Stimulated activated CD4-positive, alpha-beta T cell treated with anti-CD3 and anti-CD28 coated beads, Interleukin-15, amount 100 ng/mL, for 1 hour (primary cell): ENCODE data around the gene MYRFL.
"Not testable (repeated sequence)": the region's sequence is repeated elsewhere in the genome, so short reads cannot be mapped to it uniquely, and the experiment has no call there.

Experiments
- DNase-seq, 2 donors: peaks; one replicate each; pipeline ENCODE4 v3.0.0-alpha.2; 2020; ENCODE audit warnings: low read depth in 1 of 2, low spot score in 1 of 2

The MYRFL gene

GRCh38 chr12:69840727-69841126 is 15.7 kb downstream of the MYRFL start:
- DNase-seq, result no peak

GRCh38 chr12:69843608-69844007 is 18.6 kb downstream of the MYRFL start:
- DNase-seq, result no peak

GRCh38 chr12:69844416-69844815 is 19.4 kb downstream of the MYRFL start:
- DNase-seq, result no peak

GRCh38 chr12:69844836-69845235 is 19.8 kb downstream of the MYRFL start:
- DNase-seq, result no peak

GRCh38 chr12:69846976-69847375 is 21.9 kb downstream of the MYRFL start:
- DNase-seq, result no peak

GRCh38 chr12:69851976-69852375 is 26.9 kb downstream of the MYRFL start:
- no peak for DNase-seq

GRCh38 chr12:69853176-69853961 is 28.3 kb downstream of the MYRFL start:
- DNase-seq, result not testable (repeated sequence)

GRCh38 chr12:69866698-69867097 is 41.7 kb downstream of the MYRFL start:
- DNase-seq, result no peak

GRCh38 chr12:69868695-69869094 is 43.7 kb downstream of the MYRFL start:
- no peak for DNase-seq

- no peak for DNase-seq
These were observed 47.8 kb downstream of the MYRFL start for GRCh38 chr12:69872804-69873203.

- DNase-seq, result no peak
These were observed 48.4 kb downstream of the MYRFL start for GRCh38 chr12:69873429-69873828.

- DNase-seq, result no peak
These were observed 49.6 kb downstream of the MYRFL start for GRCh38 chr12:69874606-69875005.

- DNase-seq, result no peak
These were observed 50.4 kb downstream of the MYRFL start for GRCh38 chr12:69875416-69875935.

- peak; percentile 9 to 25 for DNase-seq
These were observed 54.3 kb downstream of the MYRFL start for GRCh38 chr12:69879007-69879960.

GRCh38 chr12:69880571-69880970 is 55.5 kb downstream of the MYRFL start:
- no peak for DNase-seq

- no peak for DNase-seq
These were observed 56.7 kb downstream of the MYRFL start for GRCh38 chr12:69881771-69882170.

- DNase-seq, result no peak
These were observed 59.4 kb downstream of the MYRFL start for GRCh38 chr12:69884386-69884785.

GRCh38 chr12:69885658-69886057 is 60.6 kb downstream of the MYRFL start:
- no peak for DNase-seq

GRCh38 chr12:69886109-69886508 is 61.1 kb downstream of the MYRFL start:
- DNase-seq, result no peak

GRCh38 chr12:69886715-69887114 is 61.7 kb downstream of the MYRFL start:
- DNase-seq, result no peak

GRCh38 chr12:69888901-69889300 is 63.9 kb downstream of the MYRFL start:
- no peak for DNase-seq
